ENCODE results near the gene ITGB7.

- TF ChIP-seq CTCF (IDR thresholded peaks at IDR 0.05) (no peak), POLR2A (IDR thresholded peaks at IDR 0.05) (no peak), EP300 (IDR thresholded peaks at IDR 0.05) (no peak)
Observed at GRCh38 chr12:53174881-53175491, 32.1 kb downstream of the ITGB7 start.
